Right lobe of liver (tissue), 6 donors: Measurements from ENCODE around the gene SCFD2. TPM values are rescaled to one million over a fixed set of nuclear protein-coding genes. Genes with fewer than 3 reads are reported as not detected.
A peak's percentile ranks its signal among the peaks of the same experiment; 100 is the strongest.

Experiments used
- ATAC-seq, 4 donors: fragments of 200-7000 bp; cut with Tn5 transposase; one replicate each; pipeline ENCODE4 v1.9.1; 2020; ENCODE audit warnings: mild to moderate bottlenecking in 4 of 4, moderate library complexity in 4 of 4
- DNase-seq, 3 donors: peaks; one replicate each; pipeline ENCODE4 v3.0.0-alpha.2; 2020
- H3K27ac ChIP-seq, 3 donors: fragments of 200-600 bp; one replicate each; pipeline ENCODE4 v1.8.0; 2022
- H3K27me3 ChIP-seq, 2 donors: fragments of 200-600 bp; one replicate each; pipeline ENCODE4 v1.8.0; 2022
- H3K36me3 ChIP-seq, 4 donors: fragments of 200-600 bp; sonication (generic) in 1 of 4; one replicate each; pipeline versions ENCODE4 v1.5.1 to v1.8.0; 2017 to 2022; ENCODE audit warnings: control low read depth in 1 of 4
- H3K4me1 ChIP-seq, 4 donors: fragments of 200-600 bp; sonication (generic) in 1 of 4; one replicate each; pipeline versions ENCODE4 v1.5.1 to v1.8.0; 2017 to 2022; ENCODE audit warnings: control low read depth in 1 of 4
- H3K4me3 ChIP-seq, 3 donors: fragments of 200-600 bp; one replicate each; pipeline ENCODE4 v1.8.0; 2022
- H3K9me3 ChIP-seq, 4 donors: fragments of 200-600 bp; sonication (generic) in 1 of 4; one replicate each; pipeline versions ENCODE4 v1.5.1 to v1.8.0; 2017 to 2022; ENCODE audit warnings: control low read depth in 1 of 4
- POLR2A ChIP-seq: fragments of 450-650 bp; IDR thresholded peaks from one replicate; pipeline ENCODE4 v1.6.1; 2017; ENCODE audit warnings: antibody characterized with exemption, mild to moderate bottlenecking
- WGBS: methylation state at CpG from one replicate; pipeline ENCODE4 v1.1.6; 2018; ENCODE audit warnings: low coverage, low lambda C conversion rate; ENCODE audit not compliant: insufficient coverage; ENCODE audit errors: missing lambda C conversion rate; 5-methylcytosine and 5-hydroxymethylcytosine counted together
- intact Hi-C, 2 donors: fragments of 100-400 bp; cut with DNase I; formaldehyde crosslinking; loops; one replicate each; pipeline versions ENCODE4 v1.11.2 to v1.14.1; 2022
- total RNA-seq, 6 experiments: library from RNA; depleted of rRNA in 2 of 6; stranded (reverse); fragments of >200 nt in 2 of 6; fragmentation: NEBNext Ultra II Directional in 3 of 6; extraction: Animal tissue kit (Norgen Biotek cat#: 25700) in 3 of 6; gene quantifications; one replicate each; pipeline versions ENCODE4 v1.1.0 to v1.2.4, GENCODE V29; 2016 to 2023
- TF ChIP-seq, protein P1 (sequence below), 4 donors: fragments of 200-600 bp in 3 of 4; fragments of 450-650 bp in 1 of 4; IDR thresholded peaks; one replicate each; pipeline versions ENCODE4 v1.5.1 to v1.8.0; 2016 to 2022; ENCODE audit warnings: antibody characterized with exemption in 4 of 4, mild to moderate bottlenecking in 2 of 4
- donor health status: DM: no; HTN: yes; CAD: no.
- donor health status: DM: no; HTN: no; CAD: no.
- donor health status: DM: no; HTN: no; CAD: no.
- donor health status: DM: no; HTN: yes; CAD: no.
- donor health status: DM: no; HTN: yes; CAD: no.

The SCFD2 gene
- total RNA-seq, 6 experiments from 2014 or later: 7.6 to 17.1 (median 10.3) TPM

- intact Hi-C loops: no loop called here
- 86% methylated on average over 2 of the region's 2 CpGs for WGBS
- Histone ChIP-seq H3K9me3 (no peaks in the 10 kb centered on the region), H3K4me1 (peaks cover 0 to 25% (median 2%) of the 10 kb centered on the region in 4 donors), H3K36me3 (no peaks in the 10 kb centered on the region), H3K27ac (no peak overlapping the region), H3K27me3 (no peaks in the 10 kb centered on the region), H3K4me3 (no peak overlapping the region)
- ATAC-seq: no peak
- no peak for TF ChIP-seq POLR2A
- TF ChIP-seq, protein P1, sequence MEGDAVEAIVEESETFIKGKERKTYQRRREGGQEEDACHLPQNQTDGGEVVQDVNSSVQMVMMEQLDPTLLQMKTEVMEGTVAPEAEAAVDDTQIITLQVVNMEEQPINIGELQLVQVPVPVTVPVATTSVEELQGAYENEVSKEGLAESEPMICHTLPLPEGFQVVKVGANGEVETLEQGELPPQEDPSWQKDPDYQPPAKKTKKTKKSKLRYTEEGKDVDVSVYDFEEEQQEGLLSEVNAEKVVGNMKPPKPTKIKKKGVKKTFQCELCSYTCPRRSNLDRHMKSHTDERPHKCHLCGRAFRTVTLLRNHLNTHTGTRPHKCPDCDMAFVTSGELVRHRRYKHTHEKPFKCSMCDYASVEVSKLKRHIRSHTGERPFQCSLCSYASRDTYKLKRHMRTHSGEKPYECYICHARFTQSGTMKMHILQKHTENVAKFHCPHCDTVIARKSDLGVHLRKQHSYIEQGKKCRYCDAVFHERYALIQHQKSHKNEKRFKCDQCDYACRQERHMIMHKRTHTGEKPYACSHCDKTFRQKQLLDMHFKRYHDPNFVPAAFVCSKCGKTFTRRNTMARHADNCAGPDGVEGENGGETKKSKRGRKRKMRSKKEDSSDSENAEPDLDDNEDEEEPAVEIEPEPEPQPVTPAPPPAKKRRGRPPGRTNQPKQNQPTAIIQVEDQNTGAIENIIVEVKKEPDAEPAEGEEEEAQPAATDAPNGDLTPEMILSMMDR (IDR thresholded peaks at IDR 0.05): no peak
- DNase-seq: no peak
Observed at GRCh38 chr4:53022513-53023100, 343.3 kb downstream of the SCFD2 start.

- ATAC-seq: no peak
- Histone ChIP-seq H3K4me3 (no peak overlapping the region), H3K9me3 (no peaks in the 10 kb centered on the region), H3K27me3 (no peaks in the 10 kb centered on the region), H3K36me3 (no peaks in the 10 kb centered on the region), H3K27ac (no peak overlapping the region), H3K4me1 (peaks cover 0 to 25% (median 2%) of the 10 kb centered on the region in 4 donors)
- intact Hi-C loops: no loop called here
- 75% methylated on average over 2 of the region's 2 CpGs for WGBS
- no peak for TF ChIP-seq POLR2A
- TF ChIP-seq, protein P1 (IDR thresholded peaks at IDR 0.05): no peak
- DNase-seq: no peak
Observed at GRCh38 chr4:53021754-53022512, 343.9 kb downstream of the SCFD2 start.

GRCh38 chr4:53019485-53020382 is 346.1 kb downstream of the SCFD2 start:
- no peaks in the 10 kb centered on the region for H3K9me3 ChIP-seq
- TF ChIP-seq, protein P1 (IDR thresholded peaks at IDR 0.05): no peak
- TF ChIP-seq POLR2A: no peak
- peak overlapping the region; percentile 4 to 54 (median 18) for H3K27ac ChIP-seq
- no peaks in the 10 kb centered on the region for H3K27me3 ChIP-seq
- intact Hi-C loops: no loop called here
- H3K36me3 ChIP-seq: no peaks in the 10 kb centered on the region
- peak; percentile 96 to 99 (median 98) for ATAC-seq
- H3K4me3 ChIP-seq: no peak overlapping the region
- peak in 1 of 3 donors; percentile 59 for DNase-seq
- WGBS: 15% methylated on average over 6 of the region's 6 CpGs
- H3K4me1 ChIP-seq: peaks cover 0 to 25% (median 2%) of the 10 kb centered on the region in 4 donors

DNA sequence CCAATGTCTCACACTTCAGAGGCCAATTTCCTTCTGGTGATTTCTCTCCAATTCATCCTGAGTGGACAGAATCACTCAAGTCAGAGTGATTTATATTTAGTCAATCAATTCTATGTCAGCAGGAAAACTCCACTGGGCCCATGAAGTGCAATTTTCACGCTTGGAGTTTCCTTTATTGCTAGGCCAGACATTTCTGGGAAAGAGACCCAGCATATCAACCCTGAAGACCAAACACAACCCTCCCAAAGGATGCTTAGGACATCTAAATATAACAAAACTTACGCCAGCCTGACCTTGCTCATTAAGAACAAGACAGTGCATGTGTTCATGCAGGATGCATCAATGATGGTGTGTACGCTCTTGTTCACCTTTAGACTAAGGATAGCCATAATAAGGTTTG is 347.4 kb downstream of the SCFD2 start:
- DNase-seq: no peak
- no peaks in the 10 kb centered on the region for H3K36me3 ChIP-seq
- no peaks in the 10 kb centered on the region for H3K9me3 ChIP-seq
- no peak for ATAC-seq
- 86% methylated on average over 2 of the region's 3 CpGs for WGBS
- TF ChIP-seq, protein P1 (IDR thresholded peaks at IDR 0.05): no peak
- no peak for TF ChIP-seq POLR2A
- no peak overlapping the region for H3K4me3 ChIP-seq
- intact Hi-C loops: no loop called here
- H3K27ac ChIP-seq: no peak overlapping the region
- H3K27me3 ChIP-seq: no peaks in the 10 kb centered on the region
- H3K4me1 ChIP-seq: peaks cover 0 to 25% (median 2%) of the 10 kb centered on the region in 4 donors
